T-helper 1 cell treated with Interleukin-12 subunit alpha and Interleukin-12 subunit beta and Interleukin-4 antibody, amounts not matched to agents 30 μg/mL and 1 μg/mL, for 36 hours (primary cell): Measurements from ENCODE around the gene OR13G1.
"Not testable (repeated sequence)": the region's sequence is repeated elsewhere in the genome, so short reads cannot be mapped to it uniquely, and the experiment has no call there.

ENCODE experiments used
- H3K27ac Mint-ChIP-seq: one replicate; pipeline ENCODE4 v1.8.0; 2021; ENCODE audit warnings: mild to moderate bottlenecking, mixed read lengths
- H3K27me3 Mint-ChIP-seq: one replicate; pipeline ENCODE4 v1.8.0; 2021; ENCODE audit warnings: low read depth, mixed read lengths
- H3K36me3 Mint-ChIP-seq: one replicate; pipeline ENCODE4 v1.8.0; 2021; ENCODE audit warnings: low read depth, mixed read lengths
- H3K4me1 Mint-ChIP-seq: one replicate; pipeline ENCODE4 v1.8.0; 2021; ENCODE audit warnings: low read depth, mixed read lengths
- H3K4me3 Mint-ChIP-seq: one replicate; pipeline ENCODE4 v1.8.0; 2021; ENCODE audit warnings: mild to moderate bottlenecking, moderate library complexity, mixed read lengths
- H3K9me3 Mint-ChIP-seq: one replicate; pipeline ENCODE4 v1.8.0; 2021; ENCODE audit warnings: mixed read lengths

OR13G1 gene, protein sequence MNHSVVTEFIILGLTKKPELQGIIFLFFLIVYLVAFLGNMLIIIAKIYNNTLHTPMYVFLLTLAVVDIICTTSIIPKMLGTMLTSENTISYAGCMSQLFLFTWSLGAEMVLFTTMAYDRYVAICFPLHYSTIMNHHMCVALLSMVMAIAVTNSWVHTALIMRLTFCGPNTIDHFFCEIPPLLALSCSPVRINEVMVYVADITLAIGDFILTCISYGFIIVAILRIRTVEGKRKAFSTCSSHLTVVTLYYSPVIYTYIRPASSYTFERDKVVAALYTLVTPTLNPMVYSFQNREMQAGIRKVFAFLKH

GRCh38 chr1:247679639-247680038 lies at the start of gene OR13G1:
OR13G1 (minus strand) TSS chr1:247679739; CDS start chr1:247673041, 6,698 bp downstream.
- Mint-ChIP-seq H3K4me3 (no peak within 1 kb of the TSS), H3K9me3 (no peaks in the 10 kb centered on the region), H3K27ac (no peak within 1 kb of the TSS), H3K27me3 (no peaks in the 10 kb centered on the region), H3K4me1 (no peaks in the 10 kb centered on the region), H3K36me3 (no peaks in the 10 kb centered on the region)

- Mint-ChIP-seq H3K4me3 (no peak overlapping the region), H3K27me3 (no peaks in the 10 kb centered on the region), H3K9me3 (peaks cover 8% of the 10 kb centered on the region)
These were observed 41.7 kb upstream of the OR13G1 start for GRCh38 chr1:247721222-247721621.

GRCh38 chr1:247716546-247716945 lies 37.0 kb upstream of the OR13G1 start, which contains the start of gene OR6F1:
OR6F1 (minus strand) TSS chr1:247716646; CDS start chr1:247712755, 3,891 bp downstream.
- Mint-ChIP-seq H3K36me3 (no peaks in the 10 kb centered on the region), H3K4me3 (no peak within 1 kb of the TSS), H3K4me1 (no peaks in the 10 kb centered on the region), H3K9me3 (no peaks in the 10 kb centered on the region), H3K27ac (no peak within 1 kb of the TSS), H3K27me3 (no peaks in the 10 kb centered on the region)

More at GRCh38 chr1:247721222-247721621, 41.7 kb upstream of the OR13G1 start:
- Mint-ChIP-seq H3K36me3 (no peaks in the 10 kb centered on the region), H3K4me1 (no peaks in the 10 kb centered on the region), H3K27ac (no peak overlapping the region)

DNA sequence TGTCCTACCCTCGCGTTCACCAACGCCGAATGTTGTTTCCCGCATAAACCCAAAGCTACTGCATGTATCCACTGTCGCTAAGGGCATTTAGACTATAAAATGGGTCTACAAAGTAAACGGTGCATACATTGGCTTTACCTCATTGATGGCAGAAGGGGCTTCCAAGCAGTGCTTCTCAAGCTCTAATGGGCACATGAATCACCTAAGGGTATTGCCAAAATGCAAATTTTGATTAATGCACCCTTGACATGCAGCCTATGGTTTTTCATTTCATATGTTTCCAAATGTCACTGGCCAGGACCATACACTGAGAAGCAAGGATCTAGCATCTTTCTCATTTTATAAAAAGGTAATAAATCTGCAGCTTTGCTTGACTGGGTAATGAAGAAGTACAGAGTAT lies 34.2 kb upstream of the OR13G1 start:
- Mint-ChIP-seq H3K4me1 (no peaks in the 10 kb centered on the region), H3K27me3 (no peaks in the 10 kb centered on the region), H3K4me3 (no peak overlapping the region), H3K36me3 (no peaks in the 10 kb centered on the region), H3K27ac (no peak overlapping the region), H3K9me3 (no peaks in the 10 kb centered on the region)

DNA sequence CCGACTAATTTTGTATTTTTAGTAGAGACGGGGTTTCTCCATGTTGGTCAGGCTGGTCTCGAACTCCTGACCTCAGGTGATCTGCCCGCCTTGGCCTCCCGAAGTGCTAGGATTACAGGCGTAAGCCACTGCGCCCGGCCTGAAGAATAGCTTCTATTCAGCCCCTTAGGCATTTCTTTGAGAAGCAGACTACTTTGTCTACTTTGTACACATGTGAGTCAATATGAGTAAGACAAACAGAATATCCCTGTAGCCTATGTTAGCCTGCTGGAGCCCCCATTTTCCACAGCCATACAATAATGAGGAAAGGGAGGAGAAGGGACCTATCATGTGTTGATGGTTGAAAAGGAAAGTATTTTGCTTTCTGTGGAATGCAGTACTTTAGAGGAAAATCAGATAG lies 31.1 kb upstream of the OR13G1 start:
- not testable (repeated sequence) for H3K27me3 Mint-ChIP-seq, H3K36me3 Mint-ChIP-seq, H3K4me1 Mint-ChIP-seq, H3K4me3 Mint-ChIP-seq, H3K9me3 Mint-ChIP-seq, H3K27ac Mint-ChIP-seq

DNA sequence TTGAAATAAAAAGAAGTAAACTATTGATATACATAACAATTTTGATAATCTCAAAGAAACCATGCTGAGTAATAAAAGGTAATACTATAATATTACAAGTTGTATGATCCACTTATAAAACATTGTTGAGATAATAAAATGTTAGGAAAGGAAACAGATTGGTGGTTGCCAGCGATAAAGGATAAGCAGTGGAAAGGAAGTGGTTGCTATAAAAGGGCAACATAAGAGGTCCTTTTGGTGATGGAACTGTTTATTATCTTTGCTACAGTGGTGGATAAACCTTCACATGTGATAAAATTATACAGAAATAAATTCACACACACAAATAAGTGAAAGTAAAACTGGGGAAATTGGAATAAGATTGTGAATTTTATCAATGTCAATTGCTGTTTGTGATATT lies 21.8 kb upstream of the OR13G1 start:
- Mint-ChIP-seq H3K9me3 (no peaks in the 10 kb centered on the region), H3K27me3 (no peaks in the 10 kb centered on the region), H3K4me1 (no peaks in the 10 kb centered on the region), H3K27ac (no peak overlapping the region), H3K36me3 (no peaks in the 10 kb centered on the region), H3K4me3 (no peak overlapping the region)

DNA sequence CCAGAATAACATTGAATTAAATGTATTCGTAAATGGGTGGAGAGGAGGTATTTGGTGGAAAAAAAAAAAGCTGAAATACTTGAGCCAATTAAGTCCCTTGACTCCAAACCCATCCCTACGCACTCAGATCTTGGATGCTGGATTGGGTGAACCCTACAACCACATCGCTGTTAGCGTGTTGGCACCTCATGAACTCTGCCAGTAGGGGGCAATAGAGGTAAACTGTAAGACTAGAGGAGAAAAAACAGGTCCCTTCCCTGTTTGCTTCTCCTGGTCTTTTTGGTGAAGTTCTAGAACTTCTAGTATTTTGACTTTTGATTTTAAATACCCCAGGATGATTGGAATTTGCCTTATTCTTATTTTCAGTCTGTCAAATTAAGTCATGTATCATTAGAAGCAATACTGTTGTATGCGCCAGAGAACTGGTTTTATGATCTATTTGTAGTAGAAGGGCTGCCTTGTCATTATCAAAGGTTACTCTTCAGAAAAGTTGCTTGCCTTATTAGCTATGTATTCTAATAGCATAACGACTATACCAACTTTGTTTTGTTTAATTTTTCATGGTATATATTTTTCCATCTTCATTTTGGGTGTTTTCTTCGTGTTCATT lies 1.9 kb upstream of the OR13G1 start:
- no peaks in the 10 kb centered on the region for H3K4me1 Mint-ChIP-seq
- no peak overlapping the region for H3K4me3 Mint-ChIP-seq
- H3K27me3 Mint-ChIP-seq, result no peaks in the 10 kb centered on the region
- H3K36me3 Mint-ChIP-seq, result no peaks in the 10 kb centered on the region
- H3K27ac Mint-ChIP-seq, result no peak overlapping the region
- H3K9me3 Mint-ChIP-seq, result no peaks in the 10 kb centered on the region

DNA sequence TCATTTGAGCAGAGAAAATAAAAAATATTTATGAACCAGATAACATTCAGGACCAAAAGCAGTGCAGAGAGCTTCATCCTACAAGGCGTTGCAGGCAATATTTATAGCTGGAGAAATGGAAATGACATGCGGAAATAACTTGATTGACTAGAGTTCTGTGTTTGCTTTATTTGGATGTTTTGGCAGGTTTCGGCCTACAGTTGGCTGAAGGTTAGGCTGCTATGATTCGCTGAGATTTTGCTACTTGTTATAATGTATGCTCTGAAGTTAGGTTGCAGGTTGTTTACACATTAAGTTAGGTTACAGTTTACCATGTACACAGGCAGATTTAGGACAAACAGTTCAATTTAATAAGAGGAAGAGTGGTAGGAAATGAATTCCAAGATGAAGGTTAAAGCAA lies 632 bp upstream of the OR13G1 start:
- Mint-ChIP-seq H3K4me3 (no peak overlapping the region), H3K9me3 (no peaks in the 10 kb centered on the region), H3K36me3 (no peaks in the 10 kb centered on the region), H3K27ac (no peak overlapping the region), H3K4me1 (no peaks in the 10 kb centered on the region), H3K27me3 (no peaks in the 10 kb centered on the region)

DNA sequence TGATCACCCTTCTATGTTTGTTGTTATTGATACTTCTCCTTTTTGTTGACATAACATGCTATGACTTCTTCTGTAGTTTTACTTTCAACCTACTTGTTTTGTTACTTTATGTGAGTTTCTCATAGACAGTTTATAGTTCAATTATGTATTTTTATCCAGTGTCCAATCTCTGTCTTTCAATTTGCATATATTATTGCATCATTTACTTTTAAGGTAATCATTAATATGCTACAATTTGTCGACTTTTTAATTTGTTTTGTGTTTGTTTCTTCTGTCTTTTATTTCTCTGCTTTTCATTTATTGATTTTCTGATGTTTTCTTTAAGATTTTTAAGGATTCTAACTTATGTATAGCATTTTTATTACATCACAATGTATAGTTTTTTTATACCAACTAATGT lies 10.3 kb downstream of the OR13G1 start:
- H3K36me3 Mint-ChIP-seq, result no peaks in the 10 kb centered on the region

GRCh38 chr1:247656221-247656875 lies 23.2 kb downstream of the OR13G1 start:
- no peaks in the 10 kb centered on the region for H3K27me3 Mint-ChIP-seq
- no peak overlapping the region for H3K27ac Mint-ChIP-seq
- no peaks in the 10 kb centered on the region for H3K4me1 Mint-ChIP-seq
- no peaks in the 10 kb centered on the region for H3K9me3 Mint-ChIP-seq
- H3K4me3 Mint-ChIP-seq, result no peak overlapping the region
- H3K36me3 Mint-ChIP-seq, result no peaks in the 10 kb centered on the region

More for the DNA sequence above, 10.3 kb downstream of the OR13G1 start:
- Mint-ChIP-seq H3K27me3 (no peaks in the 10 kb centered on the region), H3K4me1 (no peaks in the 10 kb centered on the region), H3K27ac (no peak overlapping the region), H3K4me3 (no peak overlapping the region), H3K9me3 (peaks cover 5% of the 10 kb centered on the region)

DNA sequence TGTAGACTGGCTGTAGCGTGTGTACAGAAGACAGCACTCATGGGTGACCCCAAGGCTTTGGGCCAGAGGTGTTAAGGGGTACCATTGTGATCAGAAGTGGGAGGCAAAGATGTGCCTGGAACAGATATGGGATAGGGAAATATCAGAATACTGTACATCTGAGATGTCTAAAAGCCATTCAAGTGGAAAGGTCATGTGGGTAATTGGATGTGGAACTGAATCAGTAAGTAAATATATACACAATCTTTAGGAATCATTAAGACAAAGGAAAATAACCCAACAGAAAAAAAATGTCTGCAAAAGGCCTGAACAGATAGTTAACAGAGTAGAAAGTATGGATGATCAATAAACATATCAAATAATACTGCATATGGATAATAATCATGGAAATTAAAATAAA lies 26.5 kb downstream of the OR13G1 start:
- H3K27me3 Mint-ChIP-seq, result no peaks in the 10 kb centered on the region
- H3K9me3 Mint-ChIP-seq, result no peaks in the 10 kb centered on the region
- H3K4me3 Mint-ChIP-seq, result no peak overlapping the region
- no peaks in the 10 kb centered on the region for H3K4me1 Mint-ChIP-seq
- no peaks in the 10 kb centered on the region for H3K36me3 Mint-ChIP-seq
- H3K27ac Mint-ChIP-seq, result no peak overlapping the region

GRCh38 chr1:247647864-247648263 lies 31.7 kb downstream of the OR13G1 start:
- Mint-ChIP-seq H3K4me1 (no peaks in the 10 kb centered on the region), H3K36me3 (no peaks in the 10 kb centered on the region), H3K27me3 (no peaks in the 10 kb centered on the region), H3K4me3 (no peak overlapping the region), H3K27ac (no peak overlapping the region), H3K9me3 (no peaks in the 10 kb centered on the region)

- Mint-ChIP-seq H3K27me3 (no peaks in the 10 kb centered on the region), H3K4me3 (no peak overlapping the region), H3K9me3 (no peaks in the 10 kb centered on the region), H3K36me3 (no peaks in the 10 kb centered on the region), H3K27ac (no peak overlapping the region), H3K4me1 (no peaks in the 10 kb centered on the region)
These were observed 32.7 kb downstream of the OR13G1 start for GRCh38 chr1:247646867-247647266.

DNA sequence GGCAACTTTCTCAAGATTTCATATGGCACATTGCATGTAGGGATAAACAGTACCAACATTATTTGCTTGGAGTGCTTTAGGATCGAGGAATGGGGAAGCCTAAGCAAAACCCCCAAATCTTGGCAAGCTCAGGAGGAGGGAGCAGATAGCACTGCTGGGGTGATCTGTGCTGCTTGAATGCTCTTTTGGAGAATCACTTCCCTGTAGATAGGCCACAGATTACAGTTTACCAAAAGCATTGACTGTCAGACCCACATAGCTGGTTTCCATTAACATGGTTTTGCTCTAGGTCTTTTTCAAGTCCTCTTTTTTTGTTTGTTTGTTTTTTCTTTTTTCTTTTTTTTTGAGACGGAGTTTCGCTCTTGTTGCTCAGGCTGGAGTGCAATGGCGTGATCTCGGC lies 36.8 kb downstream of the OR13G1 start:
- Mint-ChIP-seq H3K4me3 (no peak overlapping the region), H3K36me3 (no peaks in the 10 kb centered on the region), H3K27ac (no peak overlapping the region), H3K27me3 (peaks cover 15% of the 10 kb centered on the region), H3K9me3 (peaks cover 7% of the 10 kb centered on the region), H3K4me1 (no peaks in the 10 kb centered on the region)

- Mint-ChIP-seq H3K9me3 (peaks cover 7% of the 10 kb centered on the region), H3K27me3 (peaks cover 15% of the 10 kb centered on the region), H3K4me3 (no peak overlapping the region), H3K27ac (no peak overlapping the region), H3K36me3 (no peaks in the 10 kb centered on the region), H3K4me1 (no peaks in the 10 kb centered on the region)
These were observed 40.1 kb downstream of the OR13G1 start for GRCh38 chr1:247639381-247639981.
